HEK293T (cell line): Measurements from ENCODE around the gene SAMMSON.

Experiments
- ARNT ChIP-seq: fragments of 450-650 bp; IDR thresholded peaks from 2 replicates; pipeline ENCODE4 v1.6.1; 2017; ENCODE audit warnings: mild to moderate bottlenecking
- BHLHE40 ChIP-seq: fragments of 450-650 bp; IDR thresholded peaks from 2 replicates; pipeline ENCODE4 v1.6.1; 2016; ENCODE audit warnings: mild to moderate bottlenecking, moderate library complexity, borderline replicate concordance
- FOXA1 ChIP-seq: fragments of 450-650 bp; IDR thresholded peaks from 2 replicates; pipeline ENCODE4 v1.6.1; 2016; ENCODE audit warnings: mild to moderate bottlenecking
- FOXK2 ChIP-seq: fragments of 450-650 bp; IDR thresholded peaks from 2 replicates; pipeline ENCODE4 v1.6.1; 2016; ENCODE audit warnings: mild to moderate bottlenecking
- FOXM1 ChIP-seq: fragments of 450-650 bp; IDR thresholded peaks from 2 replicates; pipeline ENCODE4 v1.6.1; 2017; ENCODE audit warnings: mild to moderate bottlenecking, borderline replicate concordance
- HDGF ChIP-seq: fragments of 450-650 bp; IDR thresholded peaks from 2 replicates; pipeline ENCODE4 v1.6.1; 2017; ENCODE audit warnings: antibody characterized with exemption, borderline replicate concordance
- NFRKB ChIP-seq: fragments of 450-650 bp; IDR thresholded peaks from 2 replicates; pipeline ENCODE4 v1.6.1; 2016; ENCODE audit warnings: mild to moderate bottlenecking, moderate library complexity
- SP1 ChIP-seq: fragments of 450-650 bp; IDR thresholded peaks from 2 replicates; pipeline ENCODE4 v1.6.1; 2017
- SUZ12 ChIP-seq: fragments of 450-650 bp; IDR thresholded peaks from 2 replicates; pipeline ENCODE4 v1.6.1; 2016; ENCODE audit warnings: mild to moderate bottlenecking
- TARDBP ChIP-seq: fragments of 450-650 bp; IDR thresholded peaks from 2 replicates; pipeline ENCODE4 v1.6.1; 2016
- ZNF384 ChIP-seq: fragments of 450-650 bp; IDR thresholded peaks from 2 replicates; pipeline ENCODE4 v1.6.1; 2016

GRCh38 chr3:69967156-69967555 is 32.4 kb upstream of the SAMMSON start:
- TF ChIP-seq BHLHE40 (no peak), FOXM1 (no peak), SP1 (no peak), FOXA1 (no peak), ZNF384 (no peak), TARDBP (no peak), FOXK2 (no peak), NFRKB (no peak), SUZ12 (no peak), ARNT (no peak), HDGF (no peak)
